HG03469 (cell line): ENCODE results near the gene CRACR2B.

Source experiments
- ATAC-seq: cut with Tn5 transposase; IDR thresholded peaks from one replicate; pipeline ENCODE4 v1.9.1; 2021; ENCODE audit warnings: mild to moderate bottlenecking, moderate library complexity, moderate number of reproducible peaks; ENCODE audit not compliant: unreplicated experiment

CRACR2B gene

GRCh38 chr11:827897-828192 lies at the start of gene CRACR2B:
TSS of gene CRACR2B (plus strand) at chr11:827919. CDS start at chr11:828608, 689 bp downstream.
- no peak for ATAC-seq

GRCh38 chr11:778976-779954 lies 48.5 kb upstream of the CRACR2B start:
- no peak for ATAC-seq

- ATAC-seq, result no peak
Observed at GRCh38 chr11:779955-780532, 47.7 kb upstream of the CRACR2B start.

GRCh38 chr11:782264-783174 lies 45.2 kb upstream of the CRACR2B start:
- no peak for ATAC-seq

- ATAC-seq, result no peak
Observed at GRCh38 chr11:783581-784015, 44.1 kb upstream of the CRACR2B start.

GRCh38 chr11:786235-787083 lies 41.3 kb upstream of the CRACR2B start:
- ATAC-seq, result no peak

GRCh38 chr11:787084-787675 lies 40.5 kb upstream of the CRACR2B start:
- no peak for ATAC-seq

GRCh38 chr11:788009-788640 lies 39.6 kb upstream of the CRACR2B start:
- ATAC-seq, result no peak

GRCh38 chr11:788953-789940 lies 38.5 kb upstream of the CRACR2B start:
- no peak for ATAC-seq

- no peak for ATAC-seq
Observed at GRCh38 chr11:789943-790342, 37.8 kb upstream of the CRACR2B start, which contains the start of gene CEND1. TSS of gene CEND1 (minus strand) at chr11:790090. CDS start at chr11:788576, 1,514 bp downstream.

GRCh38 chr11:790721-791564 lies 36.8 kb upstream of the CRACR2B start:
- ATAC-seq, result no peak

GRCh38 chr11:791658-792534 lies 35.8 kb upstream of the CRACR2B start:
- ATAC-seq, result no peak

GRCh38 chr11:792535-792821 lies 35.2 kb upstream of the CRACR2B start:
- no peak for ATAC-seq

- ATAC-seq, result no peak
Observed at GRCh38 chr11:792873-793272, 34.8 kb upstream of the CRACR2B start.

- no peak for ATAC-seq
Observed at GRCh38 chr11:793556-793955, 34.2 kb upstream of the CRACR2B start.

GRCh38 chr11:794013-794765 lies 33.5 kb upstream of the CRACR2B start:
- ATAC-seq, result no peak
